Osteoblast (primary cell): Measurements from ENCODE around the gene RHBDL1. TPM values are rescaled to one million over a fixed set of nuclear protein-coding genes. Genes with fewer than 3 reads are reported as not detected.

Experiments
- DNase-seq: peaks from one replicate; pipeline ENCODE4 v3.0.0; 2011; ENCODE audit warnings: low spot score, mixed read lengths; ENCODE audit not compliant: insufficient read length; ENCODE audit errors: missing footprints
- H2AFZ ChIP-seq: 2 replicates; pipeline ENCODE4 v1.6.0; 2011; ENCODE audit warnings: mild to moderate bottlenecking, low read length
- H3K27ac ChIP-seq: 2 replicates; pipeline ENCODE4 v1.5.1; 2011; ENCODE audit warnings: mild to moderate bottlenecking, low read depth, low read length, moderate library complexity
- H3K27me3 ChIP-seq: 2 replicates; pipeline ENCODE4 v1.6.0; 2012; ENCODE audit warnings: mild to moderate bottlenecking, control low read depth, inconsistent platforms, low read length, moderate library complexity; ENCODE audit not compliant: insufficient read depth
- H3K36me3 ChIP-seq: 2 replicates; pipeline ENCODE4 v1.5.1; 2011; ENCODE audit warnings: mild to moderate bottlenecking, low read length, control low read depth, moderate library complexity; ENCODE audit not compliant: insufficient read depth
- H3K4me1 ChIP-seq: 2 replicates; pipeline ENCODE4 v1.5.1; 2011; ENCODE audit warnings: mild to moderate bottlenecking, low read length, control low read depth, moderate library complexity; ENCODE audit not compliant: insufficient read depth
- H3K4me2 ChIP-seq: 2 replicates; pipeline ENCODE4 v1.6.0; 2011; ENCODE audit warnings: mild to moderate bottlenecking, low read length; ENCODE audit not compliant: insufficient read depth
- H3K4me3 ChIP-seq: fragments of 200-600 bp; sonication (generic); 3 replicates; pipeline ENCODE4 v1.5.1; 2012; ENCODE audit warnings: mild to moderate bottlenecking, low read length, inconsistent platforms; ENCODE audit not compliant: insufficient read depth
- H3K79me2 ChIP-seq: 2 replicates; pipeline ENCODE4 v1.6.0; 2012; ENCODE audit warnings: mild to moderate bottlenecking, low read length, control low read depth, inconsistent platforms; ENCODE audit not compliant: insufficient read depth
- H3K9me3 ChIP-seq: 2 replicates; pipeline ENCODE4 v1.5.1; 2011; ENCODE audit warnings: low read depth, low read length, control low read depth
- H4K20me1 ChIP-seq: 2 replicates; pipeline ENCODE4 v1.6.0; 2012; ENCODE audit warnings: mild to moderate bottlenecking, low read length, control low read depth; ENCODE audit not compliant: insufficient read depth
- CTCF ChIP-seq: IDR thresholded peaks from 2 replicates; pipeline ENCODE4 v1.5.1; 2011; ENCODE audit warnings: mild to moderate bottlenecking, low read depth, low read length, moderate library complexity; ENCODE audit errors: extremely low read depth
- total RNA-seq: library from RNA; depleted of rRNA; stranded (reverse); fragments of >200 nt; gene quantifications from 2 replicates; pipeline ENCODE4 v1.2.3, GENCODE V29; 2012

The RHBDL1 gene
- total RNA-seq, 1 donor = 1.1 TPM

DNA sequence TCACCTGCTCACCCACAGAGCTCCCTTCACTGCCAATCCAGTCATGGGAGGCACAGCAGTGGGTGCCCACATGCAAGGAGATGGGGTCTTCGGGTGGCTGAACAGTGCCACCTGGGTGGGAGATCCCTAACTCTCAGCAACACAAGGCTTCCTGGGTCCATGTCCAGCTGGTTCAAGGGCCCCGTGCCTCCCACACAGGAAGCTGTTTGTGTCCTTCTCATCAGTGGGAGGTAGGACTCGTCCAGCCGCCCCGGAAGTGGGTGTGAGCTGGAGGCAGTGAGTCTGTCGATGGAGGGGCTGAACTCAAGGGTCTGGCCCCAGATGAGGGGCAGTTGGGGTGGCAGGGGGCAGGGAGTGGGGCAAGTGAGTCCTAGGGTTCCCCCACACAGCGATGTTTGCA lies 28.6 kb downstream of the RHBDL1 start:
- Histone ChIP-seq H3K4me1 (no peaks in the 10 kb centered on the region), H3K27me3 (peaks cover 69% of the 10 kb centered on the region), H3K9me3 (no peaks in the 10 kb centered on the region), H3K36me3 (no peaks in the 10 kb centered on the region), H3K79me2 (no peaks in the 10 kb centered on the region), H2AFZ (no peak overlapping the region), H3K4me2 (no peak overlapping the region), H4K20me1 (peaks cover 15% of the 10 kb centered on the region), H3K27ac (no peak overlapping the region), H3K4me3 (no peak overlapping the region)
- no peak for TF ChIP-seq CTCF
- no peak for DNase-seq

DNA sequence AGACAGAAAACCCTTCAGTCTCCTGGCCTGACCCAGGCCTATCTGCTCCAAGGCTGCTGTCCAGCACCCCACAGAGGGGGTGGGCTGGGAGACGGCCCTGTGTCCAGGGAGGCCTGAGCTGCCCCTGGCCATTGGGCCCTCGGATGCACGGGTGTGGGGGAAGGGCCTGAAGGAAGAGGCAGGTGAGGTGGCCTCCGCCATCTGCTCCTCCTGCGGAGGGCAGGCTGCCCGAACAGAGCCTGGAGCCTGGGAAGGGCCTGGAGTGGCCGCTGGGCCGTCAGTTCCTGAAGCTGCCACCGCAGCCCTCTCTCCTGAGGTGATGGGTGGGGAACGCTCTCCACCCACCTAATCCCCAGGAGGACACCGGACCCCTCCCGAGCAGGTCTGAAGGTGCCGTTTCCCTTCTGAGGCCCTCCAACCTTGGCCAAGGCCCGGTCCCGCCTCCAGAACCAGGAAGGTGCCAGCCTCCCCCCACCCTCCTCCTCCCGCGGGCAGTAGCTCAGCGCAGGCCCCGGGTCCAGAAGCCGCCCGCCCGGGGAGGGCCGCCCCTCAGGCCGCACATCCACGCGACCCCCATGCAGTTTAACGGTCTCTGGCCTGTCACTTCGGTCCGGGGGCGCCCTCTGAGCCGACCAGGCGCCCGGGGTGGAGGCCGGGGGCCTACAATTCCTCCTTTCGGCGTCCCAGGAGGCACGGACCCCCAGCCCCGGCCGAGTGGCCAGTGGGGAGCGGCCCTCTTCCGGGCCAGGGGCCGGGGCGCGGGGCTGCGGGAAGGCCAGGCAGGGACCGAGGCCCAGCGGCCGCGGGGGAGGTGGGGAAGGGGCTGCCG lies 29.3 kb downstream of the RHBDL1 start:
- peaks cover 3% of the 10 kb centered on the region for H3K4me1 ChIP-seq
- H3K4me2 ChIP-seq = no peak overlapping the region
- peaks cover 15% of the 10 kb centered on the region for H4K20me1 ChIP-seq
- no peaks in the 10 kb centered on the region for H3K9me3 ChIP-seq
- TF ChIP-seq CTCF = no peak
- no peaks in the 10 kb centered on the region for H3K36me3 ChIP-seq
- no peak overlapping the region for H2AFZ ChIP-seq
- H3K79me2 ChIP-seq = no peaks in the 10 kb centered on the region
- H3K4me3 ChIP-seq = no peak overlapping the region
- no peak overlapping the region for H3K27ac ChIP-seq
- DNase-seq = no peak
- H3K27me3 ChIP-seq = peaks cover 70% of the 10 kb centered on the region

DNA sequence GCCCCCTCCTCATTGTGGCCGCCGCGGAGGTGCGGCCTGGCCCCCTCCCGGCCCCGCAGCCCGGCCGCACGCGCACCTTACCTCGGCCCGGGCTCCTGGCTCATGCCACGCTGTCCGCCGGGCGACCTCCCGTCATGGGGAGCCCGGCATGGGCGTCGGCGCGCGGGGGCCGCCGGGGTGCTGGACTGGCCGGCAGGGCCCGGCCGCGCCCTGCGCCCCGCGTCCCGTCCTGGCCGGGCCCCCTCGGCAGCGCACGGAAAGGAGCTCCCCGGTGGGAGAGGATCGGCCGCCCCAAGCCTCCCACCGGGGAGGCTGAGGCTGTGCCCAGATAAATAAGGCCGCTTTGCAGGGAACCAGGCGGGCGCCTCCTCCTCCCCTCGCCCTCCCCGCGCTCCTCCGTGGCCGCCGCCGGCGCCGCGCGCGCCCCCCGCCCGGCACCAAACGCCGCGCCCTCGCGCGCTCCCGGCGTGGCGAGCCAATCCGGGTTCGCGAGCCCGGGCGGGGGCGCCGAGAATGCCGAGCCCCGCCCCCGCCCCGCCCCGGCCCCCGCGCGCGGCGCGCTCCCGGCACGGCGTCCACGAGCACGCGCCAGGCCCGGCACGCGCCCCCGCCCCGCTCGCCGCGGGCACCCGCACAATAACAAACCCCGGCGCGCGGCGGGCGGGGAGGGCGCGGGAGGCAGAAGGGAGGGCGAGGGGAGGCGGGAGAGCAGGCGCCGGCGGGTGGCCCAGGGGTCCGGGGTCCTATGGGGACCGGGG lies 30.1 kb downstream of the RHBDL1 start, which contains the start of gene FBXL16:
Gene FBXL16, minus strand, starts transcription at position 371 of the 758 bp plus-strand sequence. CDS start 8,396 bp downstream, outside the sequence.
- Histone ChIP-seq H2AFZ (no peak within 1 kb of the TSS), H3K27me3 (peaks cover 74% of the 10 kb centered on the region), H3K4me1 (peaks cover 6% of the 10 kb centered on the region), H3K4me3 (no peak within 1 kb of the TSS), H3K36me3 (no peaks in the 10 kb centered on the region), H4K20me1 (peaks cover 18% of the 10 kb centered on the region), H3K27ac (no peak within 1 kb of the TSS), H3K4me2 (no peak within 1 kb of the TSS), H3K79me2 (no peaks in the 10 kb centered on the region), H3K9me3 (no peaks in the 10 kb centered on the region)
- DNase-seq = no peak
- no peak for TF ChIP-seq CTCF
